ENCODE measurements around the gene INPP5A.

DNA sequence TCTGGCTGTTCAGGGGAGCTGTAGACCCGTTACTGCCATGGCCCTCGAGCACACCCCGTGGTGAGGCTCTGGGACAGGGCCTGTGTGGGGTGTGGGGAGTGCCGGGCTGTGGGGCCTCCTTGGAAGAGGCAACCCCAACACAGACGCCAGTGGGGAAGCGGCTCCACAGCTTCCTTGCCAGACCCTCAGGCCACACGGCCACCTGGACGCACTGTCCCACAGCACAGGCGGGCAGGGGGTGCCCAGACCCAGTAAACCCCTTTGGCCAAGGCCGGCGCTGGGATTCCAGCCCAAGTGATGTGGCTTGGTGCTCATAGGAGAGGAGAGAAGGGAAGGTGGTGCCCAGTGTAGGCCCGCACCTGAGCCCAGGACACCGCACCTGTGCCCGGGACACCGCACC, 261.3 kb downstream of the INPP5A start:
- TF ChIP-seq POLR2AphosphoS5 (IDR thresholded peaks at IDR 0.05; ENCODE audit: low read depth, low read length) (no peak), POLR2A (IDR thresholded peaks at IDR 0.05; ENCODE audit: low read depth, low read length) (no peak)
